ENCODE results near the gene MUTYH.

DNA sequence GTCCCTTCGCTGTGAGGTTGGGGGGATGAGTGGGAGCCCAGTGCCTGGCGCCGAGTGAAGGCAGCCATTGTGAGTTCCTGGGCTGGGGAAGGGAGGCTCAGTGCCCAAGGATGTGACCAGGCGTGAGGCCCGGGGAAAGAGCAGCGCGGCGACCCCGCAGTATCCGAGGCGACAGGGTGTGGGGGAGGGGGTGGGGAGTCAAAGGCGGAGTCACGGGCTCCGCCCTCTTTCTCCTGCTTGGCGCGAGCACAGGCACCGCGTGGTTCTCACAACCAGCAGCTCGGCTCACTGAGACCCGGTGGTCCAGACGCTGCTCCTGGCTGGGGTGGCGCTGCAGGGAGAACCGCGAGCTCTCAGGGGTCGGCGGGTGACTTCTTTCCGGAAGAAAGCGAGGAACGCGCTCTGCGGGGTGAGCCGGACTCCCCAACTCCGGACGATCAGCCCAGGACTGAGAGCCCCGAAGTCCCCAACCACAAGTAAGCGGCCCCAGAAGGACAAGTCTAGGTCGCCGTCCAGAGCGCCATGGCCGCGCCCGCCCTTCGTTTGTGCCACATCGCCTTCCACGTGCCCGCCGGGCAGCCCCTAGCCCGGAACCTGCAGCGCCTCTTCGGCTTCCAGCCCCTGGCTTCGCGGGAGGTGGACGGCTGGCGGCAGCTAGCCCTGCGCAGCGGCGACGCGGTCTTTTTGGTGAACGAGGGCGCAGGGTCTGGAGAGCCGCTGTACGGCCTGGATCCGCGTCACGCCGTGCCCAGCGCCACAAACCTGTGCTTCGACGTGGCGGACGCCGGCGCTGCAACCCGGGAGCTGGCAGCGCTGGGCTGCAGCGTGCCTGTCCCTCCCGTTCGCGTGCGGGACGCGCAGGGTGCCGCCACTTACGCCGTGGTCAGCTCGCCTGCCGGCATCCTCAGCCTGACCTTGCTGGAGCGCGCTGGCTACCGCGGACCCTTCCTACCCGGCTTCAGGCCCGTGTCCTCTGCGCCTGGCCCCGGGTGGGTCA lies 13.3 kb downstream of the MUTYH start, which contains the start of gene HPDL:
- TF ChIP-seq, protein P1, sequence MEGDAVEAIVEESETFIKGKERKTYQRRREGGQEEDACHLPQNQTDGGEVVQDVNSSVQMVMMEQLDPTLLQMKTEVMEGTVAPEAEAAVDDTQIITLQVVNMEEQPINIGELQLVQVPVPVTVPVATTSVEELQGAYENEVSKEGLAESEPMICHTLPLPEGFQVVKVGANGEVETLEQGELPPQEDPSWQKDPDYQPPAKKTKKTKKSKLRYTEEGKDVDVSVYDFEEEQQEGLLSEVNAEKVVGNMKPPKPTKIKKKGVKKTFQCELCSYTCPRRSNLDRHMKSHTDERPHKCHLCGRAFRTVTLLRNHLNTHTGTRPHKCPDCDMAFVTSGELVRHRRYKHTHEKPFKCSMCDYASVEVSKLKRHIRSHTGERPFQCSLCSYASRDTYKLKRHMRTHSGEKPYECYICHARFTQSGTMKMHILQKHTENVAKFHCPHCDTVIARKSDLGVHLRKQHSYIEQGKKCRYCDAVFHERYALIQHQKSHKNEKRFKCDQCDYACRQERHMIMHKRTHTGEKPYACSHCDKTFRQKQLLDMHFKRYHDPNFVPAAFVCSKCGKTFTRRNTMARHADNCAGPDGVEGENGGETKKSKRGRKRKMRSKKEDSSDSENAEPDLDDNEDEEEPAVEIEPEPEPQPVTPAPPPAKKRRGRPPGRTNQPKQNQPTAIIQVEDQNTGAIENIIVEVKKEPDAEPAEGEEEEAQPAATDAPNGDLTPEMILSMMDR (IDR thresholded peaks at IDR 0.05), result no peak
- TF ChIP-seq POLR2A (IDR thresholded peaks at IDR 0.05) (no peak), EP300 (IDR thresholded peaks at IDR 0.05) (no peak)

All from ovary (tissue), 3 donors.